GM12878 (cell line): ENCODE results near the gene LSM7. TPM values are rescaled to one million over a fixed set of nuclear protein-coding genes. Genes with fewer than 3 reads are reported as not detected.
A peak's percentile ranks its signal among the peaks of the same experiment; 100 is the strongest.

Source experiments
- BACH1 ChIP-seq: fragments of 450-650 bp; IDR thresholded peaks from 2 replicates; pipeline ENCODE4 v1.6.1; 2017; ENCODE audit warnings: mild to moderate bottlenecking, borderline replicate concordance
- BHLHE40 ChIP-seq, 2 experiments: fragments of 450-650 bp in 1 of 2; IDR thresholded peaks; 2 replicates each; pipeline ENCODE4 v1.6.1; 2011 to 2017; ENCODE audit warnings: low read depth in 2 of 2, borderline replicate concordance in 1 of 2, improper control_type of control experiment in 1 of 2, low read length in 1 of 2, mild to moderate bottlenecking in 1 of 2
- CBFB ChIP-seq: IDR thresholded peaks from 2 replicates; pipeline ENCODE4 v1.6.1; 2016; ENCODE audit warnings: antibody characterized with exemption, low read depth
- CBX5 ChIP-seq: sonication (generic); IDR thresholded peaks from 2 replicates; pipeline ENCODE4 v1.6.1; 2016; ENCODE audit warnings: low read depth, moderate library complexity, mild to moderate bottlenecking, inconsistent platforms
- CHD2 ChIP-seq: IDR thresholded peaks from 2 replicates; pipeline ENCODE4 v1.6.1; 2011; ENCODE audit warnings: low read depth, low read length, improper control_type of control experiment, borderline replicate concordance
- ETV6 ChIP-seq, 2 experiments: fragments of 450-650 bp in 1 of 2; IDR thresholded peaks in 1 of 2; conservative IDR thresholded peaks in 1 of 2; 2 replicates each; pipeline ENCODE4 v1.6.1; 2014; ENCODE audit warnings: antibody characterized with exemption in 1 of 2, borderline replicate concordance in 1 of 2, low read depth in 1 of 2, mild to moderate bottlenecking in 1 of 2, moderate library complexity in 1 of 2
- EZH2 ChIP-seq: IDR thresholded peaks from 2 replicates; pipeline ENCODE4 v1.6.1; 2012; ENCODE audit warnings: low read depth, mild to moderate bottlenecking, control low read depth, inconsistent platforms, low read length, borderline replicate concordance; ENCODE audit not compliant: control insufficient read depth
- GABPA ChIP-seq: IDR thresholded peaks from 2 replicates; pipeline ENCODE4 v1.6.1; 2014; ENCODE audit warnings: antibody characterized with exemption, low read depth, mild to moderate bottlenecking, inconsistent platforms
- IKZF1 ChIP-seq: fragments of 450-650 bp; conservative IDR thresholded peaks from 2 replicates; pipeline ENCODE4 v1.6.1; 2017; ENCODE audit warnings: antibody characterized with exemption, mild to moderate bottlenecking
- JUND ChIP-seq: IDR thresholded peaks from 2 replicates; pipeline ENCODE4 v1.6.1; 2012; ENCODE audit warnings: low read depth, mild to moderate bottlenecking, low read length, improper control_type of control experiment, moderate library complexity
- MTA3 ChIP-seq: IDR thresholded peaks from 2 replicates; pipeline ENCODE4 v1.6.1; 2012; ENCODE audit warnings: low read length, inconsistent platforms, borderline replicate concordance
- RCOR1 ChIP-seq: conservative IDR thresholded peaks from 2 replicates; pipeline ENCODE4 v1.6.1; 2012; ENCODE audit warnings: low read depth, low read length, improper control_type of control experiment
- TARDBP ChIP-seq: IDR thresholded peaks from 2 replicates; pipeline ENCODE4 v1.6.1; 2016; ENCODE audit warnings: borderline replicate concordance
- USF2 ChIP-seq: IDR thresholded peaks from 2 replicates; pipeline ENCODE4 v1.6.1; 2011; ENCODE audit warnings: low read depth, low read length, improper control_type of control experiment, borderline replicate concordance
- ZNF384 ChIP-seq: IDR thresholded peaks from 2 replicates; pipeline ENCODE4 v1.6.1; 2012; ENCODE audit warnings: low read depth, mild to moderate bottlenecking, low read length, improper control_type of control experiment, borderline replicate concordance
- polyA plus RNA-seq, 11 experiments: library from polyadenylated mRNA; depleted of rRNA in 4 of 11; unstranded in 6 of 11; stranded (reverse) in 5 of 11; fragments of >200 nt; fragmentation: Nextera tagmentation in 4 of 11; fragmentation: Illumina TruSeq in 1 of 11; extraction: Ambion mirVana in 4 of 11; extraction: Trizol in 1 of 11; gene quantifications; 1 replicate in 1 of 11; 2 replicates in 10 of 11; pipeline versions ENCODE4 v1.2.1 to v1.2.3, GENCODE V29; 2011 to 2016; ENCODE audit warnings: inconsistent platforms in 2 of 11, missing spikeins in 2 of 11, low read depth in 1 of 11
- total RNA-seq, 4 experiments: library from RNA; depleted of rRNA in 3 of 4; stranded (reverse); fragments of >200 nt in 3 of 4; fragmentation: Illumina TruSeq in 1 of 4; extraction: Trizol in 1 of 4; gene quantifications; 2 replicates each; pipeline versions ENCODE4 v1.2.1 to v1.2.3, GENCODE V29; 2013 to 2021
- TF ChIP-seq, protein P1 (sequence below): fragments of 450-650 bp; formaldehyde crosslinking; IDR thresholded peaks from 2 replicates; pipeline ENCODE4 v1.5.0; 2022; ENCODE audit warnings: mild to moderate bottlenecking, missing genetic modification characterization

LSM7 gene
- total and polyA plus RNA-seq, 10 of the 15 experiments (the other 5 are each of a cell fraction or from before 2014, with no cell fraction given), result 24.4 to 424 (median 217) TPM

DNA sequence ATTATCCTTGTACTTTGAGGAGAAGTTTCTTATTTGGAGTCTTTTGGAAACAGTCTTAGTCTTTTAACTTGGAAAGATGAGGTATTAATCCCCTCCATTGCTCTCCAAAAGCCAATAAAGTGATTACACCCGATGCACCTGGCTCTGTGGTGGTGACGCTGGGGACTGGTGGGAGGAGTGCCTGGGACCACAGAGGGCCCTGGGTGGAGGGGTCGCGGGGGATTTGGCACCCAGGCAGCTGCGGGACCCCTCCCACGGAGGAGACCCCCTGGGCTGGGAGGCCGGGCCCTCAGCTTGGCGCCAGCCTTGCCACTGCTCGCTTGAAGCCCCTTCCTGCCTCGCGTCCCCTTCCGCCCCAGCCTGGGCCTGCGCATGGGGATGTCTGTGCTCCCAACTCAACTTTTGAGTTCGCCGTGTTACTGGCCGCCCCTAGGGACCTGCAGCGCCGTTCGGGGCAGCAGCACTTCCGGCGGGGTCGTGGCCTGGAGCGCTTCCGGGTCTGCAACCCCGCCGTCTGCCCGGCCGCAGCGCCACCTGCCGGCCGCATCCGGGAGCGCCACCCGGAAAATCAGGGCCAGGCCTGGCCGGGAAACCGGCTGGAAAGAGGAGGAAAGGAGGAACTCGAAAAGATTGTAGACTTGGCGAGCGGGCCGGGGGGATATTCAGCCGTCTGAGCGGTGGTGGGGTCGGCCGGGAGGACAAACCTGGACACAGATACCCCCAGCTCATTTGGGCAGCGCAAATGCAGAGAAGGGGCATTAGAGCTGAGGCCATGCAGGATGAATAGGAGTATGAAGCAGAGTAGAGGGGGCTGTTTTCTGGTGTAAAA, 54.8 kb downstream of the LSM7 start (continued):
- TF ChIP-seq, protein P1, sequence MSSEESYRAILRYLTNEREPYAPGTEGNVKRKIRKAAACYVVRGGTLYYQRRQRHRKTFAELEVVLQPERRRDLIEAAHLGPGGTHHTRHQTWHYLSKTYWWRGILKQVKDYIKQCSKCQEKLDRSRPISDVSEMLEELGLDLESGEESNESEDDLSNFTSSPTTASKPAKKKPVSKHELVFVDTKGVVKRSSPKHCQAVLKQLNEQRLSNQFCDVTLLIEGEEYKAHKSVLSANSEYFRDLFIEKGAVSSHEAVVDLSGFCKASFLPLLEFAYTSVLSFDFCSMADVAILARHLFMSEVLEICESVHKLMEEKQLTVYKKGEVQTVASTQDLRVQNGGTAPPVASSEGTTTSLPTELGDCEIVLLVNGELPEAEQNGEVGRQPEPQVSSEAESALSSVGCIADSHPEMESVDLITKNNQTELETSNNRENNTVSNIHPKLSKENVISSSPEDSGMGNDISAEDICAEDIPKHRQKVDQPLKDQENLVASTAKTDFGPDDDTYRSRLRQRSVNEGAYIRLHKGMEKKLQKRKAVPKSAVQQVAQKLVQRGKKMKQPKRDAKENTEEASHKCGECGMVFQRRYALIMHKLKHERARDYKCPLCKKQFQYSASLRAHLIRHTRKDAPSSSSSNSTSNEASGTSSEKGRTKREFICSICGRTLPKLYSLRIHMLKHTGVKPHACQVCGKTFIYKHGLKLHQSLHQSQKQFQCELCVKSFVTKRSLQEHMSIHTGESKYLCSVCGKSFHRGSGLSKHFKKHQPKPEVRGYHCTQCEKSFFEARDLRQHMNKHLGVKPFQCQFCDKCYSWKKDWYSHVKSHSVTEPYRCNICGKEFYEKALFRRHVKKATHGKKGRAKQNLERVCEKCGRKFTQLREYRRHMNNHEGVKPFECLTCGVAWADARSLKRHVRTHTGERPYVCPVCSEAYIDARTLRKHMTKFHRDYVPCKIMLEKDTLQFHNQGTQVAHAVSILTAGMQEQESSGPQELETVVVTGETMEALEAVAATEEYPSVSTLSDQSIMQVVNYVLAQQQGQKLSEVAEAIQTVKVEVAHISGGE, result peak; percentile 31; the same call in 1 of the 2 replicates
- TF ChIP-seq GABPA (peak; percentile 95), IKZF1 (peak; percentile 91), JUND (no peak), EZH2 (no peak), CHD2 (peak; percentile 83), MTA3 (peak; percentile 45; the same call in 1 of the 2 replicates), RCOR1 (0 out of 2 replicates have a peak, but pooled peaks have one; percentile 65), BHLHE40 (IDR thresholded peaks at IDR 0.05; ENCODE audit: borderline replicate concordance in 1 of 2, low read depth in 2 of 2, low read length in 1 of 2) (peak; percentile 53 to 73; a peak in 3 of 4 replicates), ETV6 (conservative IDR thresholded peaks at IDR 0.05 in 1 of 2, IDR thresholded peaks at IDR 0.05 in 1 of 2; ENCODE audit: borderline replicate concordance in 1 of 2, low read depth in 1 of 2) (peak in 1 of 2 experiments; percentile 58; a peak in 1 of 4 replicates), CBFB (no peak; the same call in 1 of the 2 replicates), CBX5 (no peak), TARDBP (peak; percentile 84), ZNF384 (peak; percentile 18; the same call in 1 of the 2 replicates), BACH1 (peak; percentile 96), USF2 (no peak)

Other genes starting within 250 kb of the LSM7 start
Only the 7 nearest of the 15 such genes appear.
- 41.5 and 49.3 TPM in 2 replicates for gene SF3A2, start 91.8 kb downstream of the LSM7 start, total RNA-seq (2014; rRNA removed)
- gene SF3A2, start 91.8 kb downstream of the LSM7 start, total RNA-seq (2014; rRNA removed; fragmentation: Illumina TruSeq; extraction: Trizol), result 12.3 and 15.6 TPM in 2 replicates
- gene SF3A2, start 91.8 kb downstream of the LSM7 start, total RNA-seq (2021), result 132 and 143 TPM in 2 replicates
- gene SF3A2, start 91.8 kb downstream of the LSM7 start, polyA plus RNA-seq (2011; rRNA removed), result 3.3 and 5.4 TPM in 2 replicates
- 2.4 and 26.9 TPM in 2 replicates for gene SF3A2, start 91.8 kb downstream of the LSM7 start, polyA plus RNA-seq (2014; fragmentation: Illumina TruSeq; extraction: Trizol)
- gene SF3A2, start 91.8 kb downstream of the LSM7 start, polyA plus RNA-seq (2014; fragmentation: Nextera tagmentation; extraction: Ambion mirVana), result under 1 TPM; 0.33 to 0.55 TPM
- 36.2 and 61.3 TPM in 2 replicates for gene SF3A2, start 91.8 kb downstream of the LSM7 start, polyA plus RNA-seq (2014; rRNA removed)
- 10 to 100 TPM; 34.4 to 39.7 TPM for gene SF3A2, start 91.8 kb downstream of the LSM7 start, polyA plus RNA-seq (2016; fragmentation: Nextera tagmentation; extraction: Ambion mirVana)
- 1.4 and 1.7 TPM in 2 replicates for gene AMH, start 79.3 kb downstream of the LSM7 start, total RNA-seq (2014; rRNA removed)
- gene AMH, start 79.3 kb downstream of the LSM7 start, total RNA-seq (2014; rRNA removed; fragmentation: Illumina TruSeq; extraction: Trizol), result 0.18 TPM in 1 of 2 replicates, not detected in the other
- 2.1 and 3.5 TPM in 2 replicates for gene AMH, start 79.3 kb downstream of the LSM7 start, total RNA-seq (2021)
- 0.20 and 0.22 TPM in 2 replicates for gene AMH, start 79.3 kb downstream of the LSM7 start, polyA plus RNA-seq (2011; rRNA removed)
- not detected in 2 replicates for gene AMH, start 79.3 kb downstream of the LSM7 start, polyA plus RNA-seq (2014; fragmentation: Illumina TruSeq; extraction: Trizol)
- not detected for gene AMH, start 79.3 kb downstream of the LSM7 start, polyA plus RNA-seq (2014; fragmentation: Nextera tagmentation; extraction: Ambion mirVana)
- gene AMH, start 79.3 kb downstream of the LSM7 start, polyA plus RNA-seq (2014; rRNA removed), result 2.6 TPM in 2 replicates
- gene AMH, start 79.3 kb downstream of the LSM7 start, polyA plus RNA-seq (2016; fragmentation: Nextera tagmentation; extraction: Ambion mirVana), result under 1 TPM in 1 of 2 experiments, not detected in 1; 0.17 TPM
- not detected in 2 replicates for gene JSRP1, start 72.2 kb downstream of the LSM7 start, total RNA-seq (2014; rRNA removed)
- not detected in 2 replicates for gene JSRP1, start 72.2 kb downstream of the LSM7 start, total RNA-seq (2014; rRNA removed; fragmentation: Illumina TruSeq; extraction: Trizol)
- 0.41 and 0.43 TPM in 2 replicates for gene JSRP1, start 72.2 kb downstream of the LSM7 start, total RNA-seq (2021)
- gene JSRP1, start 72.2 kb downstream of the LSM7 start, polyA plus RNA-seq (2011; rRNA removed), result not detected in 2 replicates
- not detected in 2 replicates for gene JSRP1, start 72.2 kb downstream of the LSM7 start, polyA plus RNA-seq (2014; fragmentation: Illumina TruSeq; extraction: Trizol)
- not detected for gene JSRP1, start 72.2 kb downstream of the LSM7 start, polyA plus RNA-seq (2014; fragmentation: Nextera tagmentation; extraction: Ambion mirVana)
- gene JSRP1, start 72.2 kb downstream of the LSM7 start, polyA plus RNA-seq (2014; rRNA removed), result 0.14 TPM in 1 of 2 replicates, not detected in the other
- gene JSRP1, start 72.2 kb downstream of the LSM7 start, polyA plus RNA-seq (2016; fragmentation: Nextera tagmentation; extraction: Ambion mirVana), result under 1 TPM; 0.49 to 0.91 TPM
- not detected in 2 replicates for gene PEAK3, start 46.4 kb downstream of the LSM7 start, total RNA-seq (2014; rRNA removed)
- not detected in 2 replicates for gene PEAK3, start 46.4 kb downstream of the LSM7 start, total RNA-seq (2014; rRNA removed; fragmentation: Illumina TruSeq; extraction: Trizol)
- 0.10 and 0.13 TPM in 2 replicates for gene PEAK3, start 46.4 kb downstream of the LSM7 start, total RNA-seq (2021)
- 0.03 TPM in 1 of 2 replicates, not detected in the other for gene PEAK3, start 46.4 kb downstream of the LSM7 start, polyA plus RNA-seq (2011; rRNA removed)
- gene PEAK3, start 46.4 kb downstream of the LSM7 start, polyA plus RNA-seq (2014; fragmentation: Illumina TruSeq; extraction: Trizol), result not detected in 2 replicates
- not detected for gene PEAK3, start 46.4 kb downstream of the LSM7 start, polyA plus RNA-seq (2014; fragmentation: Nextera tagmentation; extraction: Ambion mirVana)
- not detected in 2 replicates for gene PEAK3, start 46.4 kb downstream of the LSM7 start, polyA plus RNA-seq (2014; rRNA removed)
- gene PEAK3, start 46.4 kb downstream of the LSM7 start, polyA plus RNA-seq (2016; fragmentation: Nextera tagmentation; extraction: Ambion mirVana), result under 1 TPM in 1 of 2 experiments, not detected in 1; 0.05 TPM
- gene LINGO3, start 20.4 kb downstream of the LSM7 start, total RNA-seq (2014; rRNA removed), result 0.22 and 0.40 TPM in 2 replicates
- gene LINGO3, start 20.4 kb downstream of the LSM7 start, total RNA-seq (2014; rRNA removed; fragmentation: Illumina TruSeq; extraction: Trizol), result 0.09 TPM in 1 of 2 replicates, not detected in the other
- gene LINGO3, start 20.4 kb downstream of the LSM7 start, total RNA-seq (2021), result 0.27 and 0.33 TPM in 2 replicates
- gene LINGO3, start 20.4 kb downstream of the LSM7 start, polyA plus RNA-seq (2011; rRNA removed), result not detected in 2 replicates
- not detected in 2 replicates for gene LINGO3, start 20.4 kb downstream of the LSM7 start, polyA plus RNA-seq (2014; fragmentation: Illumina TruSeq; extraction: Trizol)
- gene LINGO3, start 20.4 kb downstream of the LSM7 start, polyA plus RNA-seq (2014; fragmentation: Nextera tagmentation; extraction: Ambion mirVana), result not detected
- gene LINGO3, start 20.4 kb downstream of the LSM7 start, polyA plus RNA-seq (2014; rRNA removed), result 0.05 and 0.09 TPM in 2 replicates
- gene LINGO3, start 20.4 kb downstream of the LSM7 start, polyA plus RNA-seq (2016; fragmentation: Nextera tagmentation; extraction: Ambion mirVana), result 1 to 10 TPM; 1.2 to 2.0 TPM
- gene SPPL2B, start 98 bp upstream of the LSM7 start, total RNA-seq (2014; rRNA removed), result 19.2 and 26.0 TPM in 2 replicates
- 6.4 and 7.8 TPM in 2 replicates for gene SPPL2B, start 98 bp upstream of the LSM7 start, total RNA-seq (2014; rRNA removed; fragmentation: Illumina TruSeq; extraction: Trizol)
- gene SPPL2B, start 98 bp upstream of the LSM7 start, total RNA-seq (2021), result 47.6 and 56.5 TPM in 2 replicates
- gene SPPL2B, start 98 bp upstream of the LSM7 start, polyA plus RNA-seq (2011; rRNA removed), result 7.6 and 10.6 TPM in 2 replicates
- gene SPPL2B, start 98 bp upstream of the LSM7 start, polyA plus RNA-seq (2014; fragmentation: Illumina TruSeq; extraction: Trizol), result 2.1 and 5.0 TPM in 2 replicates
- under 1 TPM; 0.29 to 0.40 TPM for gene SPPL2B, start 98 bp upstream of the LSM7 start, polyA plus RNA-seq (2014; fragmentation: Nextera tagmentation; extraction: Ambion mirVana)
- gene SPPL2B, start 98 bp upstream of the LSM7 start, polyA plus RNA-seq (2014; rRNA removed), result 55.5 and 65.7 TPM in 2 replicates
- gene SPPL2B, start 98 bp upstream of the LSM7 start, polyA plus RNA-seq (2016; fragmentation: Nextera tagmentation; extraction: Ambion mirVana), result 10 to 100 TPM; 33.8 to 34.7 TPM
- not detected in 2 replicates for gene TMPRSS9, start 31.7 kb upstream of the LSM7 start, total RNA-seq (2014; rRNA removed)
- not detected in 2 replicates for gene TMPRSS9, start 31.7 kb upstream of the LSM7 start, total RNA-seq (2014; rRNA removed; fragmentation: Illumina TruSeq; extraction: Trizol)
- not detected in 2 replicates for gene TMPRSS9, start 31.7 kb upstream of the LSM7 start, total RNA-seq (2021)
- gene TMPRSS9, start 31.7 kb upstream of the LSM7 start, polyA plus RNA-seq (2011; rRNA removed), result not detected in 2 replicates
- gene TMPRSS9, start 31.7 kb upstream of the LSM7 start, polyA plus RNA-seq (2014; fragmentation: Illumina TruSeq; extraction: Trizol), result not detected in 2 replicates
- not detected for gene TMPRSS9, start 31.7 kb upstream of the LSM7 start, polyA plus RNA-seq (2014; fragmentation: Nextera tagmentation; extraction: Ambion mirVana)
- 0.09 TPM in 1 of 2 replicates, not detected in the other for gene TMPRSS9, start 31.7 kb upstream of the LSM7 start, polyA plus RNA-seq (2014; rRNA removed)
- gene TMPRSS9, start 31.7 kb upstream of the LSM7 start, polyA plus RNA-seq (2016; fragmentation: Nextera tagmentation; extraction: Ambion mirVana), result under 1 TPM in 1 of 2 experiments, not detected in 1; 0.24 TPM